Measurements from ENCODE around the gene CENPT. TPM values are rescaled to one million over a fixed set of nuclear protein-coding genes. Genes with fewer than 3 reads are reported as not detected.

The CENPT gene
- total and polyA plus RNA-seq, 2 of the 13 experiments (the other 11 are each of a cell fraction or from before 2014, with no cell fraction given) = 40.9 to 43.3 TPM

- TF ChIP-seq, protein P1, sequence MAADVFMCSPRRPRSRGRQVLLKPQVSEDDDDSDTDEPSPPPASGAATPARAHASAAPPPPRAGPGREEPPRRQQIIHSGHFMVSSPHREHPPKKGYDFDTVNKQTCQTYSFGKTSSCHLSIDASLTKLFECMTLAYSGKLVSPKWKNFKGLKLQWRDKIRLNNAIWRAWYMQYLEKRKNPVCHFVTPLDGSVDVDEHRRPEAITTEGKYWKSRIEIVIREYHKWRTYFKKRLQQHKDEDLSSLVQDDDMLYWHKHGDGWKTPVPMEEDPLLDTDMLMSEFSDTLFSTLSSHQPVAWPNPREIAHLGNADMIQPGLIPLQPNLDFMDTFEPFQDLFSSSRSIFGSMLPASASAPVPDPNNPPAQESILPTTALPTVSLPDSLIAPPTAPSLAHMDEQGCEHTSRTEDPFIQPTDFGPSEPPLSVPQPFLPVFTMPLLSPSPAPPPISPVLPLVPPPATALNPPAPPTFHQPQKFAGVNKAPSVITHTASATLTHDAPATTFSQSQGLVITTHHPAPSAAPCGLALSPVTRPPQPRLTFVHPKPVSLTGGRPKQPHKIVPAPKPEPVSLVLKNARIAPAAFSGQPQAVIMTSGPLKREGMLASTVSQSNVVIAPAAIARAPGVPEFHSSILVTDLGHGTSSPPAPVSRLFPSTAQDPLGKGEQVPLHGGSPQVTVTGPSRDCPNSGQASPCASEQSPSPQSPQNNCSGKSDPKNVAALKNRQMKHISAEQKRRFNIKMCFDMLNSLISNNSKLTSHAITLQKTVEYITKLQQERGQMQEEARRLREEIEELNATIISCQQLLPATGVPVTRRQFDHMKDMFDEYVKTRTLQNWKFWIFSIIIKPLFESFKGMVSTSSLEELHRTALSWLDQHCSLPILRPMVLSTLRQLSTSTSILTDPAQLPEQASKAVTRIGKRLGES (CRISPR knock-in tag; IDR thresholded peaks at IDR 0.05; ENCODE audit: borderline replicate concordance) = no peak
- TF ChIP-seq MTA3 (CRISPR knock-in tag; IDR thresholded peaks at IDR 0.05) (no peak), SOX6 (IDR thresholded peaks at IDR 0.05) (no peak), SOX6 (CRISPR knock-in tag; IDR thresholded peaks at IDR 0.05) (peak; percentile 48; the same call in 1 of the 2 replicates), ZNF652 (CRISPR knock-in tag; IDR thresholded peaks at IDR 0.05; ENCODE audit: borderline replicate concordance, low read depth) (0 out of 2 replicates have a peak, but pooled peaks have one; percentile 26), YEATS2 (CRISPR knock-in tag; IDR thresholded peaks at IDR 0.05; ENCODE audit: borderline replicate concordance) (peak; percentile 95), ZNF616 (CRISPR knock-in tag; IDR thresholded peaks at IDR 0.05; ENCODE audit: low read depth) (peak; percentile 61), ZNF709 (CRISPR knock-in tag; IDR thresholded peaks at IDR 0.05) (peak; percentile 82), ZNF816 (CRISPR knock-in tag; IDR thresholded peaks at IDR 0.05; ENCODE audit: borderline replicate concordance) (0 out of 2 replicates have a peak, but pooled peaks have one; percentile 35), JARID2 (CRISPR knock-in tag; IDR thresholded peaks at IDR 0.05; ENCODE audit: insufficient replicate concordance) (no peak), ZFP36L1 (CRISPR knock-in tag; IDR thresholded peaks at IDR 0.05) (no peak), ATRX (CRISPR knock-in tag; IDR thresholded peaks at IDR 0.05; ENCODE audit: borderline replicate concordance) (no peak), NCOA2 (CRISPR knock-in tag; IDR thresholded peaks at IDR 0.05) (peak; percentile 72), ZNF841 (CRISPR knock-in tag; IDR thresholded peaks at IDR 0.05; ENCODE audit: borderline replicate concordance) (0 out of 2 replicates have a peak, but pooled peaks have one; percentile 59), EP300 (IDR thresholded peaks at IDR 0.05; ENCODE audit: low read depth in 2 of 2, low read length in 2 of 2) (peak in 1 of 2 experiments; percentile 71; a peak in 3 of 4 replicates), EP300 (CRISPR knock-in tag; IDR thresholded peaks at IDR 0.05; ENCODE audit: borderline replicate concordance) (no peak), GLMP (CRISPR knock-in tag; IDR thresholded peaks at IDR 0.05; ENCODE audit: borderline replicate concordance) (no peak), ETS1 (CRISPR knock-in tag; IDR thresholded peaks at IDR 0.05) (peak; percentile 92; the same call in 1 of the 2 replicates)
- TF ChIP-seq, protein P2, sequence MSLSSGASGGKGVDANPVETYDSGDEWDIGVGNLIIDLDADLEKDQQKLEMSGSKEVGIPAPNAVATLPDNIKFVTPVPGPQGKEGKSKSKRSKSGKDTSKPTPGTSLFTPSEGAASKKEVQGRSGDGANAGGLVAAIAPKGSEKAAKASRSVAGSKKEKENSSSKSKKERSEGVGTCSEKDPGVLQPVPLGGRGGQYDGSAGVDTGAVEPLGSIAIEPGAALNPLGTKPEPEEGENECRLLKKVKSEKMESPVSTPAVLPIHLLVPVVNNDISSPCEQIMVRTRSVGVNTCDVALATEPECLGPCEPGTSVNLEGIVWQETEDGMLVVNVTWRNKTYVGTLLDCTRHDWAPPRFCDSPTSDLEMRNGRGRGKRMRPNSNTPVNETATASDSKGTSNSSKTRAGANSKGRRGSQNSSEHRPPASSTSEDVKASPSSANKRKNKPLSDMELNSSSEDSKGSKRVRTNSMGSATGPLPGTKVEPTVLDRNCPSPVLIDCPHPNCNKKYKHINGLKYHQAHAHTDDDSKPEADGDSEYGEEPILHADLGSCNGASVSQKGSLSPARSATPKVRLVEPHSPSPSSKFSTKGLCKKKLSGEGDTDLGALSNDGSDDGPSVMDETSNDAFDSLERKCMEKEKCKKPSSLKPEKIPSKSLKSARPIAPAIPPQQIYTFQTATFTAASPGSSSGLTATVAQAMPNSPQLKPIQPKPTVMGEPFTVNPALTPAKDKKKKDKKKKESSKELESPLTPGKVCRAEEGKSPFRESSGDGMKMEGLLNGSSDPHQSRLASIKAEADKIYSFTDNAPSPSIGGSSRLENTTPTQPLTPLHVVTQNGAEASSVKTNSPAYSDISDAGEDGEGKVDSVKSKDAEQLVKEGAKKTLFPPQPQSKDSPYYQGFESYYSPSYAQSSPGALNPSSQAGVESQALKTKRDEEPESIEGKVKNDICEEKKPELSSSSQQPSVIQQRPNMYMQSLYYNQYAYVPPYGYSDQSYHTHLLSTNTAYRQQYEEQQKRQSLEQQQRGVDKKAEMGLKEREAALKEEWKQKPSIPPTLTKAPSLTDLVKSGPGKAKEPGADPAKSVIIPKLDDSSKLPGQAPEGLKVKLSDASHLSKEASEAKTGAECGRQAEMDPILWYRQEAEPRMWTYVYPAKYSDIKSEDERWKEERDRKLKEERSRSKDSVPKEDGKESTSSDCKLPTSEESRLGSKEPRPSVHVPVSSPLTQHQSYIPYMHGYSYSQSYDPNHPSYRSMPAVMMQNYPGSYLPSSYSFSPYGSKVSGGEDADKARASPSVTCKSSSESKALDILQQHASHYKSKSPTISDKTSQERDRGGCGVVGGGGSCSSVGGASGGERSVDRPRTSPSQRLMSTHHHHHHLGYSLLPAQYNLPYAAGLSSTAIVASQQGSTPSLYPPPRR (CRISPR knock-in tag; IDR thresholded peaks at IDR 0.05; ENCODE audit: borderline replicate concordance) = peak; percentile 13; the same call in 1 of the 2 replicates
Observed at GRCh38 chr16:67872631-67873434, 25.3 kb upstream of the CENPT start, which contains the start of gene EDC4 (continued).
